ENCODE measurements around the gene DCDC1.
"Not testable (repeated sequence)": the region's sequence is repeated elsewhere in the genome, so short reads cannot be mapped to it uniquely, and the experiment has no call there.

The DCDC1 gene

DNA sequence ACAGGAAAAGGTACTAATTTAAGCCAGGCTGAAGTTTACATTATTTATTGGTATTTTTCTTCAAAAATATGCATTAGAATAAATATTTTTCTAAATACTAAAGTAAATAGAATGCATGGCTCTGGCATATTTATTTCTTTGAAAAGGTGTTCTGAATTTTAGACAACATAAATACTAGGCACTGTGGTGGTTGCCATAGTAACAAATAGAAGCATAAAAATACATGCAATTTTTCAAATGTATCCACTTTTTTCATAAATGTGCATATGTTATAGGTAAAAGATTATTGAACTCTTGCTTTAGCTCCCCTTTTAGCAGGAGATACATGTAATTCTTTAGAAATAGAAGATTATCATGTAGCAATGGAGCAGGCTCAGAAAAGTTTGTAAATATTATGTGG, 18.4 kb downstream of the DCDC1 start:
- Histone ChIP-seq H3K27ac (no peak overlapping the region), H3K9ac (ENCODE audit: insufficient read length) (no peak overlapping the region), H3K9me3 (ENCODE audit: low read depth, low read length) (no peaks in the 10 kb centered on the region), H3K4me3 (no peak overlapping the region), H3K36me3 (ENCODE audit: insufficient read depth, low read length) (no peaks in the 10 kb centered on the region)
- TF ChIP-seq EZH2 (IDR thresholded peaks at IDR 0.05) = no peak
- TF ChIP-seq FOXP2 (optimal IDR thresholded peaks at IDR 0.05; ENCODE audit: control extremely low read depth, extremely low read length, insufficient read depth) = no peak
- TF ChIP-seq POLR2AphosphoS5 (IDR thresholded peaks at IDR 0.05; ENCODE audit: borderline replicate concordance, low read depth, low read length) = no peak
- DNase-seq (ENCODE audit: low read depth, low spot score) = no peak

DNA sequence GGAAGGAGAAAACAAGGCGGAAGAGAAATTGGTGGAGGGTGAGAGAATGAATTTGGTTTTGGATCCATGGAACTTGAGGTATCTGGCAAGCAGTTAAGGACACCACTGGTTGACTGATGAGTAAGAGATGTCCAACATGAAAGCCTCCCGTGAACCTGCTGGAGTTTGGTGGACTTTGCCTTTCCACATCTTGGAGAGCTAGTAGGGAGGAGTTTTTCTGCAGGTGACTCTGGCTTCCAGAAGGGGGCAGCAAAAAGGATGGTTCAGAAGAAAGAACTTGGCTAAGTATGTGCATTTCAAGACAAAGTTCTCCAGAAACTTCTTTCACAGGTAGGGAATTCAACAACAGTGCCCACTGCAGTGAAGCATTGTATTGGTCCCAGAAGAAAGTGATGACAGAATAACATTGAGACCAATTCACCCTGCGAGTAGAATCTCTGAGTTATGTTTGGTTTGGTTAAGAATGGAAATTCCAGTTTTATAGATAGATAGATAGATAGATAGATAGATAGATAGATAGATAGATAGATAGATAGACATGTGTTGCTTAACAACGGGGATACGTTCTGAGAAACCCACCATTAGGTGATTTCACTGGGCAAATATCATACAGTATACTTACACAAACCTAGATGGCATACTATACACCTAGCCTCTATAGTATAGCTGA, 28.5 kb downstream of the DCDC1 start:
- TF ChIP-seq FOXP2 (optimal IDR thresholded peaks at IDR 0.05; ENCODE audit: control extremely low read depth, extremely low read length, insufficient read depth) (no peak), EZH2 (IDR thresholded peaks at IDR 0.05) (no peak), POLR2AphosphoS5 (IDR thresholded peaks at IDR 0.05; ENCODE audit: borderline replicate concordance, low read depth, low read length) (no peak)
- Histone ChIP-seq H3K4me3 (no peak overlapping the region), H3K27ac (no peak overlapping the region), H3K36me3 (ENCODE audit: insufficient read depth, low read length) (no peaks in the 10 kb centered on the region), H3K9me3 (ENCODE audit: low read depth, low read length) (no peaks in the 10 kb centered on the region), H3K9ac (ENCODE audit: insufficient read length) (no peak overlapping the region)
- peak; percentile 20 for DNase-seq (ENCODE audit: low read depth, low spot score)

DNA sequence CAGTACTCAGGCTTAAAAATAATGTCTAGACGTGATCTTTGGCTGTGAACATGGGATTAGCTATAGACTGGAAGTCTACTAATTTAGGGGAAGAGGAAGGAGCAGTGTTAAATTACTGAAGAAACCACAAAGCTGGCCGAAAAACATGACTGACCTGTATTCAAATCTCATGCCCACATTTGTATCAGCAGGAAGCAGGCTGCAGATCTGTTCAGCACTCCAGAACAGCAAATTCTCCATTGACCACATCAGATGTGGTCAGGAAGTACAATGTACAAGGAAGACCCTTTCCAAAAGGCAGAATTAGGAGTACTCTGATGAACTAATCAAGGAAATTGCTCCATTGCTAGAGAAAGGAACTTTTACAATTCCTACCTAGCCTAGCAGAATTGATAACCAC, 31.7 kb downstream of the DCDC1 start:
- Histone ChIP-seq H3K4me3 (no peak overlapping the region), H3K36me3 (ENCODE audit: insufficient read depth, low read length) (no peaks in the 10 kb centered on the region), H3K9ac (ENCODE audit: insufficient read length) (no peak overlapping the region), H3K9me3 (ENCODE audit: low read depth, low read length) (no peaks in the 10 kb centered on the region), H3K27ac (no peak overlapping the region)
- TF ChIP-seq EZH2 (IDR thresholded peaks at IDR 0.05) (no peak), FOXP2 (optimal IDR thresholded peaks at IDR 0.05; ENCODE audit: control extremely low read depth, extremely low read length, insufficient read depth) (no peak), POLR2AphosphoS5 (IDR thresholded peaks at IDR 0.05; ENCODE audit: borderline replicate concordance, low read depth, low read length) (no peak)
- DNase-seq (ENCODE audit: low read depth, low spot score) = no peak

DNA sequence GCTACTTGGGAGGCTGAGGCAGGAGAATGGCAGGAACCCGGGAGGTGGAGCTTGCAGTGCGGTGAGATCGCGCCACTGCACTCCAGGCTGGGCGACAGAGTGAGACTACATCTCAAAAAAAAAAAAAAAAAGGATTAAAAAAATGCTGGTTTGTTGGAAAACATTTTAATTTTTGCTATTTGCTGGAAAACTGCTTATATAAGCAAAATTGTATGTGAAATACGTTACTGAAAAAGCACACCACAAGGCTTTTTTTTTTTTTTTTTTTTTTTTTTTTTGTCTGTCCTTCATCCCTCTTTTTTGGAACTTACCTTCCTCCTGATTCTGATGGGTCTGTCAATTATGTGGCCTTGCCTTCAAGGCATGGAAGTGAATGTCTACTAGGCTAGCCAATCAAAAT, 40.8 kb downstream of the DCDC1 start:
- H3K9me3 ChIP-seq (ENCODE audit: low read depth, low read length) = no peaks in the 10 kb centered on the region
- H3K36me3 ChIP-seq (ENCODE audit: insufficient read depth, low read length) = no peaks in the 10 kb centered on the region
- DNase-seq (ENCODE audit: low read depth, low spot score) = no peak
- no peak overlapping the region for H3K4me3 ChIP-seq
- no peak overlapping the region for H3K27ac ChIP-seq
- TF ChIP-seq EZH2 (IDR thresholded peaks at IDR 0.05) (no peak), FOXP2 (optimal IDR thresholded peaks at IDR 0.05; ENCODE audit: control extremely low read depth, extremely low read length, insufficient read depth) (no peak), POLR2AphosphoS5 (IDR thresholded peaks at IDR 0.05; ENCODE audit: borderline replicate concordance, low read depth, low read length) (no peak)
- H3K9ac ChIP-seq (ENCODE audit: insufficient read length) = no peak overlapping the region

DNA sequence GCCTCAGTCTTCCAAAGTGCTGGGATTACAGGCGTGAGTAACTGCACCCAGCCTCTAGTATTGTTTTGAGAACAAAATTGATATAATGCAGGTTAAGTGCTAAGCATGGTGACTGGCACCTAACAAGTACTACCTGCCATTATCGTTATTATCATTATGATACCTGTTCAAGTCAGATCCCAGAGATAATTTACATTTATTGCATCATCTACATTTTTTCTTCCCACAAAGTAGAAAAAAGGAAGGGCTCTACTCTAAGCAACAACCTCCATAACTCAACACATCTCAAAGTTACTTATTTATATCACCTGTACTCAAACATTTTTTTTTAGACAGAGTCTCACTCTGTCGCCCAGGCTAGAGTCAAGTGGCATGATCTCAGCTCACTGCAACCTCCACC, 42.1 kb downstream of the DCDC1 start:
- TF ChIP-seq FOXP2 (optimal IDR thresholded peaks at IDR 0.05; ENCODE audit: control extremely low read depth, extremely low read length, insufficient read depth) = no peak
- no peak for TF ChIP-seq POLR2AphosphoS5 (IDR thresholded peaks at IDR 0.05; ENCODE audit: borderline replicate concordance, low read depth, low read length)
- TF ChIP-seq EZH2 (IDR thresholded peaks at IDR 0.05) = no peak
- no peak overlapping the region for H3K27ac ChIP-seq
- DNase-seq (ENCODE audit: low read depth, low spot score) = no peak
- H3K4me3 ChIP-seq = no peak overlapping the region
- no peak overlapping the region for H3K9ac ChIP-seq (ENCODE audit: insufficient read length)
- no peaks in the 10 kb centered on the region for H3K9me3 ChIP-seq (ENCODE audit: low read depth, low read length)
- no peaks in the 10 kb centered on the region for H3K36me3 ChIP-seq (ENCODE audit: insufficient read depth, low read length)

DNA sequence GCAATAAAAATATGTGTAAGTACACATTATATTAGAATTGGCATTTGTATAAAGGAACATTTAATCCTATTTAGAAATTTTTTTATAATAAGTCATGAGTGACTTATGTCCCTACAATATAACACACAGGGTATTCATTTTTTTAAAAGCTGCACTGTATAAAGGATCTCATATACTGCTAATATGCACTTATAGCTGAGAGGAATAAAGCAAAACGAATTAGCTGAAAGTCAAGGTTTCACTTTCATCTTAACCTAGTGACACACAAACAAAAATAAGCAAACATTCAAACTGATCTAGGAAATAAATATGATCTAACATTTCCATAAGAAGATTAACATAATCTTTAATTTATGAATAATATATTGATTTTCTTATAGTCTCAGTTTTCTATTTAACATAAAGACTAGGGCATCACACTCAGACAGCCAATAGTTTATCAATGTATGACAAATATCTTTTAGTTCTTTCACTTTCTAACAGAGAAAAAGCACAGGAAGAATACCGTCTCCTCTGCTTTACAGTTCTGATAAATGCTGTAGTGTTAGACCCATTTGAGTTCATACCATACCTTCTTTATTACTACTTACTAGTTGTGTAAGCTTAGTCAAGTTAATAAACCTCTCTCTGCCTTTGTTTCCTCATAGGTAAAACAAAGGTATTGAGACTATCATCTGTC, 42.9 kb downstream of the DCDC1 start:
- Histone ChIP-seq H3K4me3 (no peak overlapping the region), H3K9ac (ENCODE audit: insufficient read length) (no peak overlapping the region), H3K9me3 (ENCODE audit: low read depth, low read length) (no peaks in the 10 kb centered on the region), H3K27ac (no peak overlapping the region), H3K36me3 (ENCODE audit: insufficient read depth, low read length) (no peaks in the 10 kb centered on the region)
- DNase-seq (ENCODE audit: low read depth, low spot score) = no peak
- TF ChIP-seq POLR2AphosphoS5 (IDR thresholded peaks at IDR 0.05; ENCODE audit: borderline replicate concordance, low read depth, low read length) (no peak), FOXP2 (optimal IDR thresholded peaks at IDR 0.05; ENCODE audit: control extremely low read depth, extremely low read length, insufficient read depth) (no peak), EZH2 (IDR thresholded peaks at IDR 0.05) (no peak)

DNA sequence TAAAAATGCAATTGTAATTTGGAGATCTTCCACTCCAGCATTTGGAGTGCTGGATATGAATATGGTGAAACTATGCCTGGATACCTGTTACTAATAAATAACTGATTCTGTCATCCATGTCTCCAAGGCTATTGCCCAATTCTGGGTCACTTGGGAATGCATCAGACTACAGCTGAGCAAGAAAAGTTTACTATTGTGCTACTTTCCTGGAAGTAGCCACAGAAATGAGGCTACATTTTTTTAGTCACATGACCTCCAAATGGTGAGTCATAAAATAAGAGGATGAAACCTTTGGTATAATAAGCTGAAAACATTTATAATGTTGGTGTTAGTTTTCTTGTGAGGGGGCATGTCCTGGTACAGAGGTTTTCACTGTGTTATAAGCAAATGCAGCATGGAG, 44.4 kb downstream of the DCDC1 start:
- TF ChIP-seq POLR2AphosphoS5 (IDR thresholded peaks at IDR 0.05; ENCODE audit: borderline replicate concordance, low read depth, low read length) (no peak), FOXP2 (optimal IDR thresholded peaks at IDR 0.05; ENCODE audit: control extremely low read depth, extremely low read length, insufficient read depth) (no peak), EZH2 (IDR thresholded peaks at IDR 0.05) (no peak)
- Histone ChIP-seq H3K9me3 (ENCODE audit: low read depth, low read length) (no peaks in the 10 kb centered on the region), H3K27ac (no peak overlapping the region), H3K4me3 (no peak overlapping the region), H3K9ac (ENCODE audit: insufficient read length) (no peak overlapping the region), H3K36me3 (ENCODE audit: insufficient read depth, low read length) (no peaks in the 10 kb centered on the region)
- no peak for DNase-seq (ENCODE audit: low read depth, low spot score)

DNA sequence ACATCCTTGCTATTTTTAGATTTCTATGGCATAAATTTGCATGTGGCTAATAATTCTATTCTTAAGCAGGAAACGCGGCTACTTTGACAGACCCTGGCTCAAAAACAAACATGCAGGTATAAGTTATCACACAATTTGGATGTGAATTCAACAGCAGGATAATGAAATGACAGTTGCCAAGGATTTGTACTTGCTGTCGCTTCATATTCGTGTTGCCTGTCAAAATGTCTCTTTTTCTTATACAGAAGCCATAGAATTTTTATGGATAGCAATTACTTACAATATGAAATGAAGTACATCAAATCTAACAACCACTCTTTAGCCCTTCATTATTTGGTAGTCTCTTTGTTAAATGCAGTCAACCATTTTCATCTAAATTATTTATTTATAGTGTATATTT, 46.4 kb downstream of the DCDC1 start:
- Histone ChIP-seq H3K4me3 (no peak overlapping the region), H3K9ac (ENCODE audit: insufficient read length) (no peak overlapping the region), H3K36me3 (ENCODE audit: insufficient read depth, low read length) (no peaks in the 10 kb centered on the region), H3K27ac (no peak overlapping the region), H3K9me3 (ENCODE audit: low read depth, low read length) (no peaks in the 10 kb centered on the region)
- DNase-seq (ENCODE audit: low read depth, low spot score) = no peak
- TF ChIP-seq FOXP2 (optimal IDR thresholded peaks at IDR 0.05; ENCODE audit: control extremely low read depth, extremely low read length, insufficient read depth) (no peak), EZH2 (IDR thresholded peaks at IDR 0.05) (no peak), POLR2AphosphoS5 (IDR thresholded peaks at IDR 0.05; ENCODE audit: borderline replicate concordance, low read depth, low read length) (no peak)

DNA sequence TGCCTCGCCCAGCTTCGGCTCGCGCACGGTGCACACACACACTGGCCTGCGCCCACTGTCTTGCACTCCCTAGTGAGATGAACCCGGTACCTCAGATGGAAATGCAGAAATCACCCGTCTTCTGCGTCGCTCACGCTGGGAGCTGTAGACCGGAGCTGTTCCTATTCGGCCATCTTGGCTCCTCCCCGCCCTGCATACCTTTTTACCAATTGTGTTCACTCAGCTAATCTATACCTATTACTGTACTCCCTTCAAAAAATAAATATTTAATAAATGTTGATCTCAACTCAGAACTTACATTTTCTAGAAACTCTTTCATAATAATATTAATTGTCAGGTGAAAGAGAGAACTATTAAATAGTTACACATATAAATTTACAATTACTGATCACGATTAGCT, 48.0 kb downstream of the DCDC1 start:
- not testable (repeated sequence) for H3K36me3 ChIP-seq (ENCODE audit: insufficient read depth, low read length); H3K9me3 ChIP-seq (ENCODE audit: low read depth, low read length); H3K4me3 ChIP-seq; H3K27ac ChIP-seq; H3K9ac ChIP-seq (ENCODE audit: insufficient read length); DNase-seq (ENCODE audit: low read depth, low spot score)

Data from SK-N-MC (cell line).